GM12874 (cell line): ENCODE data around the gene TTLL7.

Experiments used
- TF ChIP-seq, protein P1 (sequence below): IDR thresholded peaks from 2 replicates; pipeline ENCODE4 v1.5.1; 2011; ENCODE audit warnings: low read depth, mild to moderate bottlenecking, control low read depth, low read length, moderate library complexity; ENCODE audit not compliant: insufficient read depth

The TTLL7 gene

DNA sequence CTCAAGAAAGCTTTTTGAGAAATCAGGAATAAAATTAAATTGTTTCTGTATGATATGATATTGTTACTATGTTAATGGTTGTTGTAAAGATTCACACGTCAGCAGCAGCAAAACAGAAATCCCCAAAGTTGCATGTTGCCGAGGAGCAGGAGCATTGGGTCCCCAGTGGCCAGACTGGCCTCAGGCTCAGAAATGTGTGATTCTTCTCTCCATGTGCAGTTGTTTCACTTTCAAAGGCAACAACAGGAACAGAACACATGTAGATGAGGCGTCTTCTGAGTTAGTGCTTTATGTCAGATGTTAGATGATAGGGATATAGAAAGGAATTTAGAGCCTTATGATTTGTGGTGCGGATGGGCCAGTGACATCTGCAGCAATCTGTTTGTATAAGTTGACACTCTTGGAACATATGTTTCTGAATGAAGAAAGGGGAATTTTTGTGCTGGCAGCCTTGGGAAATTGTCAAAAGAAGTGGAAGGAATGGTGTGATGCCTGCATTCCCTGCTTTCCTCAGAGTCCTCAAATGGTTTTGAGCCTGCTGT is 2.1 kb upstream of the TTLL7 start:
- TF ChIP-seq, protein P1, sequence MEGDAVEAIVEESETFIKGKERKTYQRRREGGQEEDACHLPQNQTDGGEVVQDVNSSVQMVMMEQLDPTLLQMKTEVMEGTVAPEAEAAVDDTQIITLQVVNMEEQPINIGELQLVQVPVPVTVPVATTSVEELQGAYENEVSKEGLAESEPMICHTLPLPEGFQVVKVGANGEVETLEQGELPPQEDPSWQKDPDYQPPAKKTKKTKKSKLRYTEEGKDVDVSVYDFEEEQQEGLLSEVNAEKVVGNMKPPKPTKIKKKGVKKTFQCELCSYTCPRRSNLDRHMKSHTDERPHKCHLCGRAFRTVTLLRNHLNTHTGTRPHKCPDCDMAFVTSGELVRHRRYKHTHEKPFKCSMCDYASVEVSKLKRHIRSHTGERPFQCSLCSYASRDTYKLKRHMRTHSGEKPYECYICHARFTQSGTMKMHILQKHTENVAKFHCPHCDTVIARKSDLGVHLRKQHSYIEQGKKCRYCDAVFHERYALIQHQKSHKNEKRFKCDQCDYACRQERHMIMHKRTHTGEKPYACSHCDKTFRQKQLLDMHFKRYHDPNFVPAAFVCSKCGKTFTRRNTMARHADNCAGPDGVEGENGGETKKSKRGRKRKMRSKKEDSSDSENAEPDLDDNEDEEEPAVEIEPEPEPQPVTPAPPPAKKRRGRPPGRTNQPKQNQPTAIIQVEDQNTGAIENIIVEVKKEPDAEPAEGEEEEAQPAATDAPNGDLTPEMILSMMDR = no peak

DNA sequence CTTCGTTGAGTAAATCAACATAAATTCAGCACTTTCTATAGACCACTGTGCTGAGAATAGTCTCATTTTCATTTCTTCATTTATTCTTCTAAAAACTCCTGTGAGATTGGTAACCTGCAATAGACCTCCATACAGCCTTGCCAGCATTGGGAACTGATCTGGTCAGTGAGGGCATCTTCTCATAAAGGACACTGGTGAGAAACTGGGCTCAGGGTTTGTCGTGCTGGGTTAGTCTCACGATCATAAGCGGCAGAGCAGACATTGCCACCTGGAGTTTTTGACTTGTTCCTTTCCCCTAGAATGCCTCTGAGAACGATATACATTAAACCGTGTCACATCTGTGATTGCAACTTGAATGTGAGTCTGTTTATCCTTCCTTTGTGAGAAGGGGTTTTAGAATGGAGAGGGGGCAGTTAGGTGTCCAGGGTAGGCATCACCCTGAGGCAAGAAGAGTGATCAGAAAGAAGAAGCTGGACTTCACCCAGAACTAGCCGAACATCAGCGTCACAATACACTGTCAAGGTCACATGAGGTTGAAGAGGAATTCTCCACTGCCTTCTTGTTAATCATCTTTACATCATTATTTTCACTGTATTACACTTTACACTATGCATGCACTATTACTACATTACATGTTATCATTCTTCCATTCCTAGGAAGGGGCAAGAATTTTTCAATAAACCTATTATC is 1.4 kb upstream of the TTLL7 start:
- TF ChIP-seq, protein P1 = no peak

DNA sequence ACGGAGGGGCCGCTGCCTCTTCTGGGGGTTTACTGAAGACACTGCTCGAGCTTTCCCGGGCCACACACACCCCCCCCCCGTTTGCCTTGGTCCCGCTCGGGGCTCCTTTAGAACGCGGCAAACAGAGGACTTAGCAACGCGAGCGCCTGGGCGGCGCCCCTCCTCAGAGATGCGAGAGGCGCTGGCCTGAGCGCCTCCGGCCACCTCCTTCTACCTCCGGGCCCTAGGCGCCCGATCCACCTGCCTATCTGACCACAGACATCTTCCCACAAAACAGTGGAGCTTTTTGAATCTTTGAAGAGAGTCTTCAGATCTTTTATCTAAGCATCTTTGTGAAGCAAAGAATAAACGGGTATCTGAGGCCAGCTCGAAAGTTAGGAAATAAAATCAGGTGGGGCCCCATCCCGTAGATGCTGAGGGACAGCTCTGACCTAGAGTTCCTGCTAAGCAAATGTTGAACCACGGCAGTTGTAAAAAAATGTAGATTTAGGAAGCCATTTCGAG is 436 bp upstream of the TTLL7 start:
- TF ChIP-seq, protein P1 = no peak

DNA sequence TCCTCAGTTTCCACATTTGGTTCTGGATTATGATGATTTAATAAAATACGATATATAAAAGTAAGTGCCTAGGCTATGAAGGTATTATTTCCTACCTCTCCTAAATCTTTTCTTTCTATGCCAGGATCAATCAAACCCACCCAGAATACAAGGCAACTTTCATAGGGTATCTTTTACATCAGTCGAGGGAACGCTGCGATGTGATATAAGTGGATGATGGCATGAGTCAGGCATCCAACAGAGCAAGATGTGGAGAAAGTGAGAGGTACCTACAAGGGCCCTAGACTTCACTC is 781 bp downstream of the TTLL7 start:
- TF ChIP-seq, protein P1 = no peak

DNA sequence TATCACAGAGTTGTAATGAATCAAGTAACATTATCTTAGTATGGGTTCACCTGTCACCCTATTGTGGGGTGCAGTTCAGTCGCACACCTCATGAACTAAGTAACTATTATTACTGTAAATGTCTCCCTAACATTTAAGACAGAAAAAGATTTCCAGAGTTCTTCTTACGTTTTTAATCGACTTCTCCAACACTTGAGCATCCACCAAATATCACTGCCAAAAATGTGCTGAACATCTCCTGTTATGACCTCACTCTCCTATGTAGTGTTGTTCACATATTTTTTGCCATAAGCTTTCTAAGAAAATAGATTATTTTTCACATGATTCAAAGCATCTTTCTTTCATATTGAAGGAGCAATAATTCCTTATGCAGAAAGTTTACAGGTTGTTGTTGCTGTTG is 1.3 kb downstream of the TTLL7 start:
- TF ChIP-seq, protein P1 = no peak

DNA sequence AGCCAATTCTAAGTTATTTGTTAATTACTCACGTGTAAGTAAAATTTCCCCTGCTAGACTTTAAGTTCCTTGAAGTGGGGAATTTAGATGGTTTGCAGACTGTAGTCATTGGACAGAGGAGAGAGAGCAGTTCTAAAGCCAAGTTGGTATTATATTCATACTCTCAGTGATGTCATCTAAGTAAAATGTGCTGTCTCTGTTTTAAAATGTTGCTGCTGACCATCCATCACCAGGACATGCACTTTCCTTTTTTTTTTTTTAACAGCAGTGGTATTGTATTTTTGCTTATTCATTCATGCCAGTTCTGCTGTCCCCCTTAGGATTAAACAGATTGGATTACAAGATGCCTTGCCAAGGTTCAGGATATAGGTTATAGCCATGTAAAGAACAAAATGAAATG is 2.3 kb downstream of the TTLL7 start:
- TF ChIP-seq, protein P1 = no peak

DNA sequence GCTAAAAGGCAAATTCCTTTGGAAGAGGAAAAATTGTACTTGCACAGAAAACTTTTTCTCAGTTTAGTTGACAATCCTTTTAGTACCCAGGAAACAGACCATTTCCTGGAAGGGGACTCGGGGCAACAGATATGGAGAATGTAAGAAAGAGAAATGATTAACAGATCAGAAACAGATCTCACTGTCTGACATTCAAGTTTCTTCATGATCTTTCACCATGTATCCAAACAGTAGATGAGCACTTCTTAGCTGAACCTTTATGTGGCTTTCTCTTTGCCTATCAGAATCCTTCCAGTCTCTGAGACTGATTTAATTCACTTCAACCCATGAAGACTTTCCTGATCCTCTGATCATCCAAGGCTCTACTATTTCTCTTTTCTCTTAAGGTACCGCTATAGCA is 2.7 kb downstream of the TTLL7 start:
- TF ChIP-seq, protein P1 = no peak
